Thoracic aorta (tissue), 2 donors: Measurements from ENCODE around the gene PRUNE1. TPM values are rescaled to one million over a fixed set of nuclear protein-coding genes. Genes with fewer than 3 reads are reported as not detected.

Experiments used
- ATAC-seq: fragments of 150-250 bp; one replicate; pipeline ENCODE4 v1.8.0; 2017; ENCODE audit warnings: low read depth; ENCODE audit not compliant: insufficient number of reproducible peaks, low FRiP score
- DNase-seq: peaks from one replicate; pipeline ENCODE4 v3.0.0-alpha.2; 2020; ENCODE audit warnings: low spot score
- H3K27ac ChIP-seq, 2 donors: fragments of 200-600 bp; sonication (generic); 1 replicate in 1 of 2; 2 replicates in 1 of 2; pipeline ENCODE4 v1.5.1; 2016; ENCODE audit warnings: mild to moderate bottlenecking in 2 of 2, moderate library complexity in 2 of 2
- H3K27me3 ChIP-seq: fragments of 200-600 bp; sonication (generic); replicated peaks from 2 replicates; pipeline ENCODE4 v1.6.0; 2016; ENCODE audit warnings: mild to moderate bottlenecking; ENCODE audit not compliant: insufficient read depth
- H3K36me3 ChIP-seq: fragments of 200-600 bp; sonication (generic); one replicate; pipeline ENCODE4 v1.5.1; 2016
- H3K4me1 ChIP-seq, 2 donors: fragments of 200-600 bp; sonication (generic); 1 replicate in 1 of 2; 2 replicates in 1 of 2; pipeline versions ENCODE4 v1.5.1 to v1.6.0; 2016; ENCODE audit warnings: low read depth in 2 of 2, mild to moderate bottlenecking in 1 of 2; ENCODE audit not compliant: control insufficient read depth in 1 of 2
- H3K4me3 ChIP-seq: fragments of 200-600 bp; sonication (generic); 2 replicates; pipeline ENCODE4 v1.5.1; 2016; ENCODE audit warnings: mild to moderate bottlenecking
- H3K9me3 ChIP-seq: fragments of 200-600 bp; sonication (generic); 2 replicates; pipeline ENCODE4 v1.5.1; 2016
- CTCF ChIP-seq: fragments of 200-600 bp; sonication (generic); IDR thresholded peaks from one replicate; pipeline ENCODE4 v1.5.1; 2019; ENCODE audit warnings: antibody characterized with exemption
- total RNA-seq, 2 donors: library from RNA; depleted of rRNA; stranded (reverse); fragments of >200 nt; gene quantifications; one replicate each; pipeline versions ENCODE4 v1.1.0 to v1.2.3, GENCODE V29; 2016

The PRUNE1 gene
- total RNA-seq, 2 donors from 2014 or later = 16.5 to 21.3 TPM

GRCh38 chr1:150976879-150977694 is 31.2 kb upstream of the PRUNE1 start:
- peaks cover 23 to 58% of the 10 kb centered on the region in 2 donors for H3K4me1 ChIP-seq
- DNase-seq = peak; percentile 77
- H3K27me3 ChIP-seq = no peaks in the 10 kb centered on the region
- peak overlapping the region; percentile 85 to 92 for H3K27ac ChIP-seq
- TF ChIP-seq CTCF = no peak
- peak; percentile 72 for ATAC-seq
- peak overlapping the region; percentile 15 for H3K4me3 ChIP-seq
- no peaks in the 10 kb centered on the region for H3K36me3 ChIP-seq
- H3K9me3 ChIP-seq = no peaks in the 10 kb centered on the region

- Histone ChIP-seq H3K4me3 (peak overlapping the region; percentile 58), H3K9me3 (no peaks in the 10 kb centered on the region), H3K4me1 (peaks cover 16 to 43% of the 10 kb centered on the region in 2 donors), H3K27me3 (no peaks in the 10 kb centered on the region), H3K27ac (peak overlapping the region; percentile 85 to 92), H3K36me3 (no peaks in the 10 kb centered on the region)
- peak; percentile 100 for TF ChIP-seq CTCF
- DNase-seq (peak; percentile 86), ATAC-seq (no peak)
Observed at GRCh38 chr1:150979092-150980056, 28.9 kb upstream of the PRUNE1 start.

- ATAC-seq = no peak
Observed at GRCh38 chr1:150981177-150981804, 27.0 kb upstream of the PRUNE1 start.

GRCh38 chr1:150981805-150982712 is 26.2 kb upstream of the PRUNE1 start, which contains the start of gene ANXA9:
ANXA9 (plus strand) TSS chr1:150982292; CDS start chr1:150983106, 814 bp downstream.
- Histone ChIP-seq H3K9me3 (no peaks in the 10 kb centered on the region), H3K27ac (no peak within 1 kb of the TSS), H3K27me3 (no peaks in the 10 kb centered on the region), H3K36me3 (no peaks in the 10 kb centered on the region), H3K4me1 (peaks cover 11 to 27% of the 10 kb centered on the region in 2 donors), H3K4me3 (no peak within 1 kb of the TSS)
- DNase-seq (no peak), ATAC-seq (no peak)
- no peak for TF ChIP-seq CTCF

More at GRCh38 chr1:150981177-150981804, 27.0 kb upstream of the PRUNE1 start:
- DNase-seq = no peak
- Histone ChIP-seq H3K36me3 (no peaks in the 10 kb centered on the region), H3K27ac (no peak overlapping the region), H3K9me3 (no peaks in the 10 kb centered on the region), H3K4me1 (peaks cover 16 to 35% of the 10 kb centered on the region in 2 donors), H3K4me3 (no peak overlapping the region), H3K27me3 (no peaks in the 10 kb centered on the region)
- no peak for TF ChIP-seq CTCF
